ENCODE data around the gene FOXK1.

GRCh38 chr7:4748231-4748681 lies 66.2 kb downstream of the FOXK1 start:
- TF ChIP-seq CTCF (IDR thresholded peaks at IDR 0.05) (no peak), POLR2AphosphoS5 (IDR thresholded peaks at IDR 0.05) (no peak)

Data from prostate gland (tissue), 2 donors.